Ishikawa (cell line): Measurements from ENCODE around the gene DENND5A.

Experiments
- EGR1 ChIP-seq: IDR thresholded peaks from 2 replicates; pipeline ENCODE4 v1.6.1; 2012
- FOXM1 ChIP-seq: IDR thresholded peaks from 2 replicates; pipeline ENCODE4 v1.6.1; 2012; ENCODE audit warnings: low read depth, borderline replicate concordance
- RAD21 ChIP-seq: IDR thresholded peaks from 2 replicates; pipeline ENCODE4 v1.6.1; 2012; ENCODE audit warnings: low read depth
- TAF1 ChIP-seq: IDR thresholded peaks from 2 replicates; pipeline ENCODE4 v1.6.1; 2012; ENCODE audit warnings: low read depth, mild to moderate bottlenecking
- YY1 ChIP-seq: IDR thresholded peaks from 2 replicates; pipeline ENCODE4 v1.6.1; 2012; ENCODE audit warnings: low read depth
- ZBTB7A ChIP-seq: IDR thresholded peaks from 2 replicates; pipeline ENCODE4 v1.6.1; 2012; ENCODE audit warnings: low read depth
- TF ChIP-seq, protein P1 (sequence below): IDR thresholded peaks from 2 replicates; pipeline ENCODE4 v1.6.1; 2012; ENCODE audit warnings: low read depth, mild to moderate bottlenecking

DNA sequence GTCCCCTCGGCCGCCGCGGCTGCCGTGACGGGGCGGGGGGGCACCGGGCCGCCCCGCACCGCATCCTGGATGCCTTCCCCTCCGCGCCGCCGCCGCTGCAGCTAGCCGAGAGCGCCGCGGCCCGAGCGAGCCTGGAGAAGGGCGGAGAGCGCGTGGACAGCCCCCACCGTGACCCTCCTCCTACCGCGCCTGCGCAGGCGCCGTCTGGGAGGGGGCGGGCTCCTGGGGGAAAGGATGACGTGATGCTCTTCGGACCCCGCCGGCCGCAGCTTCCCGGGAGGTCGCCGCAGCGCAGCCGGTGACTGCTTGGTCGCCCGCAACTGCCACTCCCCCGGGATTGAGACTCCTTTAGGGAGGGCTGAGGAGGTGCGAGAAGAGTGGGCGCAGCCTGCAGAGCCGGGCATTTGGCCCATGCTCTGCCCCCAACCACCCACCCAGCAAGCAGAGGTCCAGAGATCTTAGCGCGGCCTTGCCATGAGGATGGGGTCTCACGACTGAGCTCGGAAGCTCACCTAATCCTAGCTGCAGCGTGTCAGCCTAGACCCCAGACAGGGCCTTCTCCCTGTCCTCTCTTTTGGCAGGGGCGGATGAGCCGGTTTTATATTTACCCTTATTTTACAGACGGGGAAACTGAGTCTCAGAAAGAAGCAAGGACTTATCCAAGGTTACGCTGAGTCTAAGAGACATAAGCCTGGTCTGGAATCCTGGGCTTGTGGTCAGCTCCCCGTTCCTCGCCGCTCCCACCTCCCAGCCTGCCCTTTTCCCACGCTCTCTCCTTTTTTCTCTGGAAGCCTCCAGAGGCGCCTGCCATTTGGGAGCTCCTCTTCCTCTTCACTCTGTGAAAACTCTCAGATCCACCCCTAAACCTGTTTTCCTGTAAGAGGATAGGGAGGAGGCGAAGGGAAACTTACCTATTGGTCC lies at the start of gene DENND5A:
- no peak; the same call in 1 of the 2 replicates for TF ChIP-seq TAF1
- TF ChIP-seq FOXM1: no peak
- peak; percentile 34; the same call in 1 of the 2 replicates for TF ChIP-seq ZBTB7A
- TF ChIP-seq, protein P1, sequence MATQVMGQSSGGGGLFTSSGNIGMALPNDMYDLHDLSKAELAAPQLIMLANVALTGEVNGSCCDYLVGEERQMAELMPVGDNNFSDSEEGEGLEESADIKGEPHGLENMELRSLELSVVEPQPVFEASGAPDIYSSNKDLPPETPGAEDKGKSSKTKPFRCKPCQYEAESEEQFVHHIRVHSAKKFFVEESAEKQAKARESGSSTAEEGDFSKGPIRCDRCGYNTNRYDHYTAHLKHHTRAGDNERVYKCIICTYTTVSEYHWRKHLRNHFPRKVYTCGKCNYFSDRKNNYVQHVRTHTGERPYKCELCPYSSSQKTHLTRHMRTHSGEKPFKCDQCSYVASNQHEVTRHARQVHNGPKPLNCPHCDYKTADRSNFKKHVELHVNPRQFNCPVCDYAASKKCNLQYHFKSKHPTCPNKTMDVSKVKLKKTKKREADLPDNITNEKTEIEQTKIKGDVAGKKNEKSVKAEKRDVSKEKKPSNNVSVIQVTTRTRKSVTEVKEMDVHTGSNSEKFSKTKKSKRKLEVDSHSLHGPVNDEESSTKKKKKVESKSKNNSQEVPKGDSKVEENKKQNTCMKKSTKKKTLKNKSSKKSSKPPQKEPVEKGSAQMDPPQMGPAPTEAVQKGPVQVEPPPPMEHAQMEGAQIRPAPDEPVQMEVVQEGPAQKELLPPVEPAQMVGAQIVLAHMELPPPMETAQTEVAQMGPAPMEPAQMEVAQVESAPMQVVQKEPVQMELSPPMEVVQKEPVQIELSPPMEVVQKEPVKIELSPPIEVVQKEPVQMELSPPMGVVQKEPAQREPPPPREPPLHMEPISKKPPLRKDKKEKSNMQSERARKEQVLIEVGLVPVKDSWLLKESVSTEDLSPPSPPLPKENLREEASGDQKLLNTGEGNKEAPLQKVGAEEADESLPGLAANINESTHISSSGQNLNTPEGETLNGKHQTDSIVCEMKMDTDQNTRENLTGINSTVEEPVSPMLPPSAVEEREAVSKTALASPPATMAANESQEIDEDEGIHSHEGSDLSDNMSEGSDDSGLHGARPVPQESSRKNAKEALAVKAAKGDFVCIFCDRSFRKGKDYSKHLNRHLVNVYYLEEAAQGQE: no peak
- TF ChIP-seq EGR1: no peak; the same call in 1 of the 2 replicates
- TF ChIP-seq YY1: no peak
- peak; percentile 19; the same call in 1 of the 2 replicates for TF ChIP-seq RAD21
